ENCODE measurements around the gene RPL18. TPM values are rescaled to one million over a fixed set of nuclear protein-coding genes. Genes with fewer than 3 reads are reported as not detected.

The RPL18 gene
- total and polyA plus RNA-seq, 9 of the 15 experiments (the other 6 are each of a cell fraction or from before 2014, with no cell fraction given), result 312 to 2,635 (median 1,653) TPM

GRCh38 chr19:48656840-48657474 lies 38.0 kb upstream of the RPL18 start:
- CTCF ChIA-PET (ENCODE audit: low intra/inter-chr PET ratio), result no interaction called here
- no peaks in the 10 kb centered on the region for H3K9me3 ChIP-seq (replicated peaks; ENCODE audit: control insufficient read depth, insufficient read depth, low read depth, low read length)
- no peaks in the 10 kb centered on the region for H3K27me3 ChIP-seq (ENCODE audit: control insufficient read depth in 2 of 2, insufficient read depth in 2 of 2, low read length in 2 of 2)
- in situ Hi-C loops (cut with MboI) (no loop called here), intact Hi-C loops (cut with micrococcal nuclease) (no loop called here)
- H3K9me1 ChIP-seq (ENCODE audit: control insufficient read depth, insufficient read depth, low read length), result no peaks in the 10 kb centered on the region
- H3K79me2 ChIP-seq (ENCODE audit: control insufficient read depth, insufficient read depth, low read length), result no peaks in the 10 kb centered on the region
- H4K20me1 ChIP-seq (replicated peaks; ENCODE audit: control insufficient read depth, insufficient read depth, low read length), result no peaks in the 10 kb centered on the region
- no peak overlapping the region for H3K4me3 ChIP-seq
- DNase-seq (ENCODE audit: extremely low read depth in 1 of 4, low spot score in 3 of 4) (no peak), FAIRE-seq (no peak), ATAC-seq (no peak)
- no peaks in the 10 kb centered on the region for H3K36me3 ChIP-seq (ENCODE audit: control insufficient read depth, insufficient read depth, low read length)
- BruUV-seq (replicated peaks), result no TSS peak
- no peak overlapping the region for H3K27ac ChIP-seq (ENCODE audit: extremely low read depth, low read depth, low read length)
- H2AFZ ChIP-seq (ENCODE audit: low read depth, low read length), result peak overlapping the region; percentile 56
- H3K4me1 ChIP-seq (replicated peaks in 1 of 2; ENCODE audit: control insufficient read depth in 2 of 2, insufficient read depth in 2 of 2, low read length in 2 of 2), result peaks cover 14 to 40% of the 10 kb centered on the region in 2 experiments
- peak overlapping the region in 1 of 2 experiments; percentile 30; a peak in 1 of 4 replicates for H3K9ac ChIP-seq (ENCODE audit: insufficient read depth in 1 of 2, low read depth in 2 of 2, low read length in 2 of 2)
- H3K4me2 ChIP-seq (ENCODE audit: insufficient read depth, low read length), result no peak overlapping the region
- POLR2A ChIA-PET, result interaction anchor here (0.6 to 0.9 kb wide), 4 partner anchors 11 to 363 kb away, joined by 3 to 5 read pairs (median 3); partner anchors contain the start of gene CA11
- no peak for TF ChIP-seq ZNF224 (CRISPR knock-in tag; IDR thresholded peaks at IDR 0.05)
- TF ChIP-seq TEAD4 (IDR thresholded peaks at IDR 0.05; ENCODE audit: low read length), result no peak
- no peak for TF ChIP-seq TEAD4 (CRISPR knock-in tag; IDR thresholded peaks at IDR 0.05; ENCODE audit: borderline replicate concordance)
- TF ChIP-seq TEAD2 (tag; IDR thresholded peaks at IDR 0.05), result no peak
- TF ChIP-seq, protein P1, sequence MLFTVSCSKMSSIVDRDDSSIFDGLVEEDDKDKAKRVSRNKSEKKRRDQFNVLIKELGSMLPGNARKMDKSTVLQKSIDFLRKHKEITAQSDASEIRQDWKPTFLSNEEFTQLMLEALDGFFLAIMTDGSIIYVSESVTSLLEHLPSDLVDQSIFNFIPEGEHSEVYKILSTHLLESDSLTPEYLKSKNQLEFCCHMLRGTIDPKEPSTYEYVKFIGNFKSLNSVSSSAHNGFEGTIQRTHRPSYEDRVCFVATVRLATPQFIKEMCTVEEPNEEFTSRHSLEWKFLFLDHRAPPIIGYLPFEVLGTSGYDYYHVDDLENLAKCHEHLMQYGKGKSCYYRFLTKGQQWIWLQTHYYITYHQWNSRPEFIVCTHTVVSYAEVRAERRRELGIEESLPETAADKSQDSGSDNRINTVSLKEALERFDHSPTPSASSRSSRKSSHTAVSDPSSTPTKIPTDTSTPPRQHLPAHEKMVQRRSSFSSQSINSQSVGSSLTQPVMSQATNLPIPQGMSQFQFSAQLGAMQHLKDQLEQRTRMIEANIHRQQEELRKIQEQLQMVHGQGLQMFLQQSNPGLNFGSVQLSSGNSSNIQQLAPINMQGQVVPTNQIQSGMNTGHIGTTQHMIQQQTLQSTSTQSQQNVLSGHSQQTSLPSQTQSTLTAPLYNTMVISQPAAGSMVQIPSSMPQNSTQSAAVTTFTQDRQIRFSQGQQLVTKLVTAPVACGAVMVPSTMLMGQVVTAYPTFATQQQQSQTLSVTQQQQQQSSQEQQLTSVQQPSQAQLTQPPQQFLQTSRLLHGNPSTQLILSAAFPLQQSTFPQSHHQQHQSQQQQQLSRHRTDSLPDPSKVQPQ (CRISPR knock-in tag; IDR thresholded peaks at IDR 0.05; ENCODE audit: borderline replicate concordance), result no peak
- no peak for TF ChIP-seq MCM3 (IDR thresholded peaks at IDR 0.05)
- no peak for TF ChIP-seq IRF9 (tag; IDR thresholded peaks at IDR 0.05)
- TF ChIP-seq, protein P2, sequence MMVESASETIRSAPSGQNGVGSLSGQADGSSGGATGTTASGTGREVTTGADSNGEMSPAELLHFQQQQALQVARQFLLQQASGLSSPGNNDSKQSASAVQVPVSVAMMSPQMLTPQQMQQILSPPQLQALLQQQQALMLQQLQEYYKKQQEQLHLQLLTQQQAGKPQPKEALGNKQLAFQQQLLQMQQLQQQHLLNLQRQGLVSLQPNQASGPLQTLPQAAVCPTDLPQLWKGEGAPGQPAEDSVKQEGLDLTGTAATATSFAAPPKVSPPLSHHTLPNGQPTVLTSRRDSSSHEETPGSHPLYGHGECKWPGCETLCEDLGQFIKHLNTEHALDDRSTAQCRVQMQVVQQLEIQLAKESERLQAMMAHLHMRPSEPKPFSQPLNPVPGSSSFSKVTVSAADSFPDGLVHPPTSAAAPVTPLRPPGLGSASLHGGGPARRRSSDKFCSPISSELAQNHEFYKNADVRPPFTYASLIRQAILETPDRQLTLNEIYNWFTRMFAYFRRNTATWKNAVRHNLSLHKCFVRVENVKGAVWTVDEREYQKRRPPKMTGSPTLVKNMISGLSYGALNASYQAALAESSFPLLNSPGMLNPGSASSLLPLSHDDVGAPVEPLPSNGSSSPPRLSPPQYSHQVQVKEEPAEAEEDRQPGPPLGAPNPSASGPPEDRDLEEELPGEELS (CRISPR knock-in tag; IDR thresholded peaks at IDR 0.05; ENCODE audit: borderline replicate concordance), result no peak
- TF ChIP-seq SP1 (CRISPR knock-in tag; IDR thresholded peaks at IDR 0.05), result no peak
- TF ChIP-seq EWSR1 (IDR thresholded peaks at IDR 0.05; ENCODE audit: borderline replicate concordance, low read depth, partially characterized antibody), result no peak
- TF ChIP-seq SIX5 (IDR thresholded peaks at IDR 0.05; ENCODE audit: borderline replicate concordance in 1 of 2, insufficient read depth in 1 of 2, low read depth in 1 of 2, low read length in 2 of 2), result no peak
- TF ChIP-seq MECOM (CRISPR knock-in tag; IDR thresholded peaks at IDR 0.05), result no peak
- no peak for TF ChIP-seq ZNF175 (CRISPR knock-in tag; IDR thresholded peaks at IDR 0.05; ENCODE audit: low read depth)
- WGBS (ENCODE audit: insufficient coverage, low coverage, missing lambda C conversion rate), result 42% methylated on average over 16 of the region's 16 CpGs

Data from K562 (cell line).